H54 (cell line): ENCODE results near the gene NUP107.
"Not testable (repeated sequence)": the region's sequence is repeated elsewhere in the genome, so short reads cannot be mapped to it uniquely, and the experiment has no call there.

Source experiments
- DNase-seq: peaks from one replicate; pipeline ENCODE4 v3.0.0; 2011; ENCODE audit warnings: low spot score, mixed read lengths; ENCODE audit not compliant: insufficient read length
- FAIRE-seq: peaks from 3 replicates; lab custom pipeline; 2011; peaks lifted over from hg19 to GRCh38; lab: Jason Lieb, UNC
- POLR2A ChIP-seq: IDR thresholded peaks from 2 replicates; pipeline ENCODE4 v1.6.1; 2011; ENCODE audit warnings: low read depth, mild to moderate bottlenecking, low read length

Gene NUP107

GRCh38 chr12:68686595-68687521 is at the start of gene NUP107:
Gene NUP107 (plus strand): TSS chr12:68686978. CDS start chr12:68687066, 88 bp downstream.
- peak; percentile 45 for TF ChIP-seq POLR2A
- FAIRE-seq: peak; percentile 97
- DNase-seq: peak; percentile 88

GRCh38 chr12:68637439-68637838 is 49.3 kb upstream of the NUP107 start:
- FAIRE-seq, DNase-seq: not testable (repeated sequence)

- no peak for DNase-seq
- no peak for FAIRE-seq
- TF ChIP-seq POLR2A: no peak
Observed at GRCh38 chr12:68638171-68638570, 48.6 kb upstream of the NUP107 start.

- FAIRE-seq: no peak
- no peak for TF ChIP-seq POLR2A
- DNase-seq: no peak
Observed at GRCh38 chr12:68638721-68639395, 47.9 kb upstream of the NUP107 start.

GRCh38 chr12:68639396-68639767 is 47.4 kb upstream of the NUP107 start:
- TF ChIP-seq POLR2A: no peak
- no peak for DNase-seq
- peak; percentile 20 for FAIRE-seq

- no peak for TF ChIP-seq POLR2A
- no peak for DNase-seq
- FAIRE-seq: peak; percentile 6
Observed at GRCh38 chr12:68641138-68641537, 45.6 kb upstream of the NUP107 start.

GRCh38 chr12:68646484-68646883 is 40.3 kb upstream of the NUP107 start:
- no peak for DNase-seq
- no peak for FAIRE-seq
- TF ChIP-seq POLR2A: no peak

- FAIRE-seq (no peak), DNase-seq (no peak)
- no peak for TF ChIP-seq POLR2A
Observed at GRCh38 chr12:68647507-68647906, 39.3 kb upstream of the NUP107 start.

GRCh38 chr12:68648179-68648578 is 38.6 kb upstream of the NUP107 start:
- FAIRE-seq: no peak
- TF ChIP-seq POLR2A: no peak
- DNase-seq: no peak

- FAIRE-seq (peak; percentile 43), DNase-seq (no peak)
- TF ChIP-seq POLR2A: no peak
Observed at GRCh38 chr12:68665016-68665569, 21.7 kb upstream of the NUP107 start.

- FAIRE-seq: no peak
- no peak for TF ChIP-seq POLR2A
- no peak for DNase-seq
Observed at GRCh38 chr12:68667291-68667690, 19.5 kb upstream of the NUP107 start.

- TF ChIP-seq POLR2A: no peak
- DNase-seq (no peak), FAIRE-seq (peak; percentile 20)
Observed at GRCh38 chr12:68667896-68668295, 18.9 kb upstream of the NUP107 start.

- DNase-seq (no peak), FAIRE-seq (no peak)
- TF ChIP-seq POLR2A: no peak
Observed at GRCh38 chr12:68671179-68671578, 15.6 kb upstream of the NUP107 start.

- TF ChIP-seq POLR2A: no peak
- FAIRE-seq: no peak
- no peak for DNase-seq
Observed at GRCh38 chr12:68673788-68674187, 13.0 kb upstream of the NUP107 start.
